ENCODE data around the gene ANKRD26. TPM values are rescaled to one million over a fixed set of nuclear protein-coding genes. Genes with fewer than 3 reads are reported as not detected.

The ANKRD26 gene
- total and polyA plus RNA-seq, 4 donors, result 0.81 to 5.9 (median 4.2) TPM

GRCh38 chr10:27041196-27041595, 59.1 kb downstream of the ANKRD26 start:
- H3K4me3 ChIP-seq (ENCODE audit: low read depth in 1 of 3, low read length in 3 of 3), result no peak overlapping the region
- H3K27me3 ChIP-seq (ENCODE audit: control insufficient read depth in 4 of 4, insufficient read depth in 4 of 4, low read length in 3 of 4), result no peaks in the 10 kb centered on the region
- H3K36me3 ChIP-seq (ENCODE audit: control insufficient read depth in 4 of 4, insufficient read depth in 3 of 4, low read depth in 1 of 4, low read length in 3 of 4), result peaks cover 4 to 11% (median 8%) of the 10 kb centered on the region in 4 donors
- no peak overlapping the region for H3K9ac ChIP-seq (ENCODE audit: low read depth in 1 of 2, low read length in 2 of 2)
- H3K4me1 ChIP-seq (ENCODE audit: control insufficient read depth in 4 of 4, insufficient read depth in 4 of 4, low read length in 3 of 4), result no peaks in the 10 kb centered on the region
- 98% methylated on average over 2 of the region's 2 CpGs for WGBS
- TF ChIP-seq ATF3 (IDR thresholded peaks at IDR 0.05), result no peak
- TF ChIP-seq EGR1 (IDR thresholded peaks at IDR 0.05; ENCODE audit: low read depth in 2 of 2), result no peak
- TF ChIP-seq CTCF (IDR thresholded peaks at IDR 0.05; ENCODE audit: low read depth, low read length, missing input control), result no peak
- TF ChIP-seq FOXA2 (IDR thresholded peaks at IDR 0.05), result no peak
- TF ChIP-seq, protein P1, sequence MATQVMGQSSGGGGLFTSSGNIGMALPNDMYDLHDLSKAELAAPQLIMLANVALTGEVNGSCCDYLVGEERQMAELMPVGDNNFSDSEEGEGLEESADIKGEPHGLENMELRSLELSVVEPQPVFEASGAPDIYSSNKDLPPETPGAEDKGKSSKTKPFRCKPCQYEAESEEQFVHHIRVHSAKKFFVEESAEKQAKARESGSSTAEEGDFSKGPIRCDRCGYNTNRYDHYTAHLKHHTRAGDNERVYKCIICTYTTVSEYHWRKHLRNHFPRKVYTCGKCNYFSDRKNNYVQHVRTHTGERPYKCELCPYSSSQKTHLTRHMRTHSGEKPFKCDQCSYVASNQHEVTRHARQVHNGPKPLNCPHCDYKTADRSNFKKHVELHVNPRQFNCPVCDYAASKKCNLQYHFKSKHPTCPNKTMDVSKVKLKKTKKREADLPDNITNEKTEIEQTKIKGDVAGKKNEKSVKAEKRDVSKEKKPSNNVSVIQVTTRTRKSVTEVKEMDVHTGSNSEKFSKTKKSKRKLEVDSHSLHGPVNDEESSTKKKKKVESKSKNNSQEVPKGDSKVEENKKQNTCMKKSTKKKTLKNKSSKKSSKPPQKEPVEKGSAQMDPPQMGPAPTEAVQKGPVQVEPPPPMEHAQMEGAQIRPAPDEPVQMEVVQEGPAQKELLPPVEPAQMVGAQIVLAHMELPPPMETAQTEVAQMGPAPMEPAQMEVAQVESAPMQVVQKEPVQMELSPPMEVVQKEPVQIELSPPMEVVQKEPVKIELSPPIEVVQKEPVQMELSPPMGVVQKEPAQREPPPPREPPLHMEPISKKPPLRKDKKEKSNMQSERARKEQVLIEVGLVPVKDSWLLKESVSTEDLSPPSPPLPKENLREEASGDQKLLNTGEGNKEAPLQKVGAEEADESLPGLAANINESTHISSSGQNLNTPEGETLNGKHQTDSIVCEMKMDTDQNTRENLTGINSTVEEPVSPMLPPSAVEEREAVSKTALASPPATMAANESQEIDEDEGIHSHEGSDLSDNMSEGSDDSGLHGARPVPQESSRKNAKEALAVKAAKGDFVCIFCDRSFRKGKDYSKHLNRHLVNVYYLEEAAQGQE (IDR thresholded peaks at IDR 0.05), result no peak
- TF ChIP-seq HNF4G (IDR thresholded peaks at IDR 0.05), result no peak
- TF ChIP-seq, protein P2, sequence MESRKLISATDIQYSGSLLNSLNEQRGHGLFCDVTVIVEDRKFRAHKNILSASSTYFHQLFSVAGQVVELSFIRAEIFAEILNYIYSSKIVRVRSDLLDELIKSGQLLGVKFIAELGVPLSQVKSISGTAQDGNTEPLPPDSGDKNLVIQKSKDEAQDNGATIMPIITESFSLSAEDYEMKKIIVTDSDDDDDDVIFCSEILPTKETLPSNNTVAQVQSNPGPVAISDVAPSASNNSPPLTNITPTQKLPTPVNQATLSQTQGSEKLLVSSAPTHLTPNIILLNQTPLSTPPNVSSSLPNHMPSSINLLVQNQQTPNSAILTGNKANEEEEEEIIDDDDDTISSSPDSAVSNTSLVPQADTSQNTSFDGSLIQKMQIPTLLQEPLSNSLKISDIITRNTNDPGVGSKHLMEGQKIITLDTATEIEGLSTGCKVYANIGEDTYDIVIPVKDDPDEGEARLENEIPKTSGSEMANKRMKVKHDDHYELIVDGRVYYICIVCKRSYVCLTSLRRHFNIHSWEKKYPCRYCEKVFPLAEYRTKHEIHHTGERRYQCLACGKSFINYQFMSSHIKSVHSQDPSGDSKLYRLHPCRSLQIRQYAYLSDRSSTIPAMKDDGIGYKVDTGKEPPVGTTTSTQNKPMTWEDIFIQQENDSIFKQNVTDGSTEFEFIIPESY (IDR thresholded peaks at IDR 0.05), result no peak
- no peak for TF ChIP-seq JUND (IDR thresholded peaks at IDR 0.05)
- no peak for TF ChIP-seq RAD21 (IDR thresholded peaks at IDR 0.05)
- TF ChIP-seq RXRA (IDR thresholded peaks at IDR 0.05), result no peak
- TF ChIP-seq, protein P3, sequence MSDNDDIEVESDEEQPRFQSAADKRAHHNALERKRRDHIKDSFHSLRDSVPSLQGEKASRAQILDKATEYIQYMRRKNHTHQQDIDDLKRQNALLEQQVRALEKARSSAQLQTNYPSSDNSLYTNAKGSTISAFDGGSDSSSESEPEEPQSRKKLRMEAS (IDR thresholded peaks at IDR 0.05), result no peak
- no peak for TF ChIP-seq GABPA (IDR thresholded peaks at IDR 0.05 in 1 of 2, conservative IDR thresholded peaks at IDR 0.05 in 1 of 2)
- TF ChIP-seq NR2F2 (IDR thresholded peaks at IDR 0.05), result no peak
- TF ChIP-seq TAF1 (conservative IDR thresholded peaks at IDR 0.05), result no peak
- TF ChIP-seq YY1 (IDR thresholded peaks at IDR 0.05), result no peak
- no peak overlapping the region for H3K27ac ChIP-seq (ENCODE audit: low read depth in 1 of 2, low read length in 2 of 2)
- no peak for DNase-seq (ENCODE audit: low spot score)
- no peaks in the 10 kb centered on the region for H3K9me3 ChIP-seq (ENCODE audit: control insufficient read depth in 4 of 4, low read length in 3 of 4)

GRCh38 chr10:27038168-27038567, 62.1 kb downstream of the ANKRD26 start:
- H3K27ac ChIP-seq (ENCODE audit: low read depth in 1 of 2, low read length in 2 of 2), result no peak overlapping the region
- H3K9ac ChIP-seq (ENCODE audit: low read depth in 1 of 2, low read length in 2 of 2), result no peak overlapping the region
- no peaks in the 10 kb centered on the region for H3K9me3 ChIP-seq (ENCODE audit: control insufficient read depth in 4 of 4, low read length in 3 of 4)
- 99% methylated on average over 5 of the region's 5 CpGs for WGBS
- no peak overlapping the region for H3K4me3 ChIP-seq (ENCODE audit: low read depth in 1 of 3, low read length in 3 of 3)
- peaks cover 0 to 11% (median 7%) of the 10 kb centered on the region in 4 donors for H3K36me3 ChIP-seq (ENCODE audit: control insufficient read depth in 4 of 4, insufficient read depth in 3 of 4, low read depth in 1 of 4, low read length in 3 of 4)
- TF ChIP-seq EGR1 (IDR thresholded peaks at IDR 0.05; ENCODE audit: low read depth in 2 of 2) (no peak), FOXA2 (IDR thresholded peaks at IDR 0.05) (no peak), SP1 (IDR thresholded peaks at IDR 0.05) (no peak), HNF4A (conservative IDR thresholded peaks at IDR 0.05) (no peak), NR2F2 (IDR thresholded peaks at IDR 0.05) (no peak)
- no peaks in the 10 kb centered on the region for H3K4me1 ChIP-seq (ENCODE audit: control insufficient read depth in 4 of 4, insufficient read depth in 4 of 4, low read length in 3 of 4)
- H3K27me3 ChIP-seq (ENCODE audit: control insufficient read depth in 4 of 4, insufficient read depth in 4 of 4, low read length in 3 of 4), result no peaks in the 10 kb centered on the region
- no peak for DNase-seq (ENCODE audit: low spot score)

All from liver (tissue), 9 donors.